GM20000 (cell line): ENCODE results near the gene SLC25A42.

Source experiments
- DNase-seq: peaks from one replicate; pipeline ENCODE4 v3.0.0; 2012; ENCODE audit warnings: low spot score
- TF ChIP-seq, protein P1 (sequence below): IDR thresholded peaks from 2 replicates; pipeline ENCODE4 v1.5.1; 2012; ENCODE audit warnings: mild to moderate bottlenecking, control low read depth; ENCODE audit errors: extremely low read depth, missing control alignments

SLC25A42 gene

DNA sequence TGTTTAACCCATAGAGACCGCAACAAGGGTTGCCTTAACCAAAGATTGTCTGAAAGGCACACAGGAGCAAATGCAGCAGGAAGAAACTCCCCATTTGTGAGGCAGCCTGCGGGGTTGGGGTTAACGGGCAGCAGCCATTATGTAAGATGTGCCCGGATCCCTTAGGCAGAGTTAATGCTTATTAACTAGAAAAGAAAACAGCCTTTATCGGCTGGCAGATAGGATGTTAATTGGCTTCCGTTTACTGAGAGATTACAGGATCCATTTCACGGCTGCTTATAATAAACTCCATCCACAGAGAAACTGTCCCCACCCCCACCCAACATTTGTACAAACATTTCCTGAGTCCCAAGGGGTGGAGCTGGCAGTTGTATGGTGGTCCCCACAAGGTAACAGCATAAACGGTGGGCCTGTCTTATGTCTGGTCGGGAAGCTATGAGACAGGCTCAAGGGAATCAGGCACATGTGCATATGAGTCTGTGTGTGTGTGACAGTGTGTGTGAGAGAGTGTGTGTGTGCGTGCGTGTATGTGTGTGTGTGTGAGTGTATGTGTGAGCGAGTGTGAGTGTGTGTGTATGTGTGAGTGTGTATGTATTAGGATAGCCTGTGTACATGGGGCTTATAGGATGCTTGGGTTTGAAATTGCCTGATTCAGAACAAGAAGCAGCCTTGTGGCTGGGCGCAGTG lies 10.5 kb downstream of the SLC25A42 start:
- DNase-seq, result no peak
- TF ChIP-seq, protein P1, sequence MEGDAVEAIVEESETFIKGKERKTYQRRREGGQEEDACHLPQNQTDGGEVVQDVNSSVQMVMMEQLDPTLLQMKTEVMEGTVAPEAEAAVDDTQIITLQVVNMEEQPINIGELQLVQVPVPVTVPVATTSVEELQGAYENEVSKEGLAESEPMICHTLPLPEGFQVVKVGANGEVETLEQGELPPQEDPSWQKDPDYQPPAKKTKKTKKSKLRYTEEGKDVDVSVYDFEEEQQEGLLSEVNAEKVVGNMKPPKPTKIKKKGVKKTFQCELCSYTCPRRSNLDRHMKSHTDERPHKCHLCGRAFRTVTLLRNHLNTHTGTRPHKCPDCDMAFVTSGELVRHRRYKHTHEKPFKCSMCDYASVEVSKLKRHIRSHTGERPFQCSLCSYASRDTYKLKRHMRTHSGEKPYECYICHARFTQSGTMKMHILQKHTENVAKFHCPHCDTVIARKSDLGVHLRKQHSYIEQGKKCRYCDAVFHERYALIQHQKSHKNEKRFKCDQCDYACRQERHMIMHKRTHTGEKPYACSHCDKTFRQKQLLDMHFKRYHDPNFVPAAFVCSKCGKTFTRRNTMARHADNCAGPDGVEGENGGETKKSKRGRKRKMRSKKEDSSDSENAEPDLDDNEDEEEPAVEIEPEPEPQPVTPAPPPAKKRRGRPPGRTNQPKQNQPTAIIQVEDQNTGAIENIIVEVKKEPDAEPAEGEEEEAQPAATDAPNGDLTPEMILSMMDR, result no peak

DNA sequence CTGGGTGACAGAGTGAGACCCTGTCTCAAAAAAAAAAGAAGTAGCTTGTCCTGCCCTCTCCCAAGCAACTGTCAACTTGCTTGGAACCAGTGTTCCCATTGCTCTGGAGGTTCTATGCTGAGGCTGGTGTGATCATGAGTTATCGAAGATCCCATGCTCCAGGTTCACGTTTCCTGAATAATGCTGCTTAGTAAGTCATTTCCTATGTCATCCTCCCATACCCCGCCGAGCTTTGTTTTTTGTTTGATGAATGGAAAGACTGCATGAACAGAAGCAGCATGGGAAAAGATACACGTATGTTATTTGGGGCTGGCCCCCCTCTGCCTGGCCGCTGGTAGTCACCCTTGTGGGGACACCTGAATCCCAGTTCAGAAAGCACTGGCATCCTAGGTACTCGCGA lies 11.3 kb downstream of the SLC25A42 start:
- TF ChIP-seq, protein P1, result no peak
- no peak for DNase-seq

- TF ChIP-seq, protein P1, result no peak
- no peak for DNase-seq
These were observed 12.7 kb downstream of the SLC25A42 start for GRCh38 chr19:19076476-19076875.

DNA sequence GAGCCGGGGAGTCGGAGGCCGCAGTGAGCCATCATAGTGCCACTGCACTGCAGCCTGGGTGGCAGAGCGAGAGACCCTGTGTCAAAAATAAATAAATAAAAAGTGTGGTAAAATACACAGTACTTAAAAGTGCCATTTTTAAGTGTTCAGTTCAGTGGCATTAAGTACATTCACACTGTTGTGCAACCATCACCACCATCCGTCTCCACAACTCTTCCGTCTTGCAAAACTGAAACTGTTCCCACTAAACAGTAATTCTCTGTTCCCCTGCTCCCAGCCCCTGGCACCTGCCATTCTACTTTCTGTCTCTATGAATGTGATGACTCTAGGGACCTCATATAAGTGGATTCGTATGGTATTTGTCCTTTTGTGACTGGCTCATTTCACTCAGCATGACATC lies 13.3 kb downstream of the SLC25A42 start:
- TF ChIP-seq, protein P1, result no peak

GRCh38 chr19:19078801-19079200 lies 15.0 kb downstream of the SLC25A42 start:
- DNase-seq, result no peak
- TF ChIP-seq, protein P1, result no peak

More for the DNA sequence above, 13.3 kb downstream of the SLC25A42 start:
- no peak for DNase-seq

DNA sequence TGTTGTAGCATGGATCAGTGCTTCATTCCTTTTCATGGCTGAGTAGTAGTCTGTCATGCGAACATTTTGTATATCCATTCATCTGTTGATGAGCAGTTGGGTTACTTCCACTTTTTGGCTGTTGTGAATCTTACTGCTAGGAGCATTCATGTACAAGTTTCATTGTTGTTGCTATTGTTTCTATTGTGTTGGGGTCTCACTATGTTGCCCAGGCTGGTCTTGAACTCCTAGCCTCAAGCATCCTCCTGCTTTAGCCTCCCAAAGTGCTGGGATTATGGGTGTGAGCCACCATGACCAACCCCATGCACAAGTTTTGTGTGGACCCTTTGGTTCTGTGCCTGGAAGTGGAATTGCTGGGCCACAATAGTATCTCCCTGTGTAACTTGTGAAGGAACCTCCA lies 15.8 kb downstream of the SLC25A42 start:
- DNase-seq, result no peak
- TF ChIP-seq, protein P1, result no peak

DNA sequence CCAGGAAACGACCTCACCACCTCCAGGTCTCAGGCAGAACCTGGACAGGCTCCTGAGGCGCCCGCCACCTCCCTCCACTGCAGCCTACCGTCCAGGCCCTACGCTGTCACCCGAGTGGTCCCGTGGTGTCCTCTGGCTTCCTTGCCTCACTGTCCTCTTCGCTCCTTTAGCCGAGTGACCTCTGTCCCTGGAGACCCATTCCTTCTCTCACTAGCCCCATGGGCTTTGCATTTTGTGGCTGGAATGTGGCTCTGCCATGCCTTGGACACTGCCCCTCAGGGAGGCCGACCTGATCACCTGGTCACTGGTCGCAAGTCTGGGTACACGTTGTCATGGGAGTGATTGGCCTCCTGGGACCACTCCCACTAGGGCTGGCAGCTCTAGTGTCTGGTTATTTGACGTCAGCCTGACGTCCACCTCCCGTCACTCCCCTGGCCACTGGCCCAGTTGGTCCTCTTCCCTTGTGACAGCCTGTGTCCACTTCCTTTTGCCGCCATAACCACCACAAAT lies 17.9 kb downstream of the SLC25A42 start:
- no peak for DNase-seq
- TF ChIP-seq, protein P1, result no peak
